Right cardiac atrium (tissue), 5 donors: Measurements from ENCODE around the gene NFATC2. TPM values are rescaled to one million over a fixed set of nuclear protein-coding genes. Genes with fewer than 3 reads are reported as not detected.

ENCODE experiments used
- ATAC-seq, 2 donors: fragments of 200-7000 bp; cut with Tn5 transposase; one replicate each; pipeline versions ENCODE4 v1.8.0 to v1.9.1; 2020; ENCODE audit warnings: moderate library complexity in 2 of 2, mild to moderate bottlenecking in 1 of 2
- DNase-seq, 3 donors: peaks; one replicate each; pipeline ENCODE4 v3.0.0-alpha.2; 2020
- H3K27ac ChIP-seq: one replicate; pipeline ENCODE4 v1.5.1; 2013; ENCODE audit warnings: mild to moderate bottlenecking, low read length, control low read depth, moderate library complexity
- H3K27me3 ChIP-seq: one replicate; pipeline ENCODE4 v1.6.1; 2013; ENCODE audit not compliant: control insufficient read depth, insufficient read depth
- H3K4me1 ChIP-seq: one replicate; pipeline ENCODE4 v1.6.1; 2013; ENCODE audit warnings: low read length; ENCODE audit not compliant: control insufficient read depth, insufficient read depth
- H3K4me3 ChIP-seq: one replicate; pipeline ENCODE4 v1.5.1; 2013; ENCODE audit warnings: low read length, control low read depth
- H3K9me3 ChIP-seq: one replicate; pipeline ENCODE4 v1.6.1; 2013; ENCODE audit warnings: low read length; ENCODE audit not compliant: control insufficient read depth
- WGBS: extraction: QIAGEN DNeasy Blood & Tissue Kit; methylation state at CpG from one replicate; pipeline ENCODE4 v1.1.7; 2013; 5-methylcytosine and 5-hydroxymethylcytosine counted together
- intact Hi-C, 4 donors: fragments of 100-400 bp; cut with DNase I; formaldehyde crosslinking; loops; one replicate each; pipeline versions ENCODE4 v1.11.0 to v1.14.0; 2022 to 2023
- polyA plus RNA-seq: library from polyadenylated mRNA; stranded (reverse); fragments of 200-250 nt; gene quantifications from one replicate; pipeline ENCODE4 v1.2.3, GENCODE V29; 2013
- total RNA-seq, 4 donors: library from RNA; stranded (reverse); fragmentation: NEBNext Ultra II Directional; extraction: Animal tissue kit (Norgen Biotek cat#: 25700); gene quantifications; one replicate each; pipeline ENCODE4 v1.2.1, GENCODE V29; 2021
- donor health status: healthy with polysubstance abuse.
- donor health status: DM: no; HTN: yes; CAD: no.
- donor health status: DM: no; HTN: no; CAD: no.
- donor health status: DM: no; HTN: yes; CAD: no; lungs with severe emphysema.
- donor health status: DM: yes; HTN: yes; CAD: no.

Gene NFATC2
- total and polyA plus RNA-seq, 5 donors = 2.8 to 13.3 (median 8.2) TPM

DNA sequence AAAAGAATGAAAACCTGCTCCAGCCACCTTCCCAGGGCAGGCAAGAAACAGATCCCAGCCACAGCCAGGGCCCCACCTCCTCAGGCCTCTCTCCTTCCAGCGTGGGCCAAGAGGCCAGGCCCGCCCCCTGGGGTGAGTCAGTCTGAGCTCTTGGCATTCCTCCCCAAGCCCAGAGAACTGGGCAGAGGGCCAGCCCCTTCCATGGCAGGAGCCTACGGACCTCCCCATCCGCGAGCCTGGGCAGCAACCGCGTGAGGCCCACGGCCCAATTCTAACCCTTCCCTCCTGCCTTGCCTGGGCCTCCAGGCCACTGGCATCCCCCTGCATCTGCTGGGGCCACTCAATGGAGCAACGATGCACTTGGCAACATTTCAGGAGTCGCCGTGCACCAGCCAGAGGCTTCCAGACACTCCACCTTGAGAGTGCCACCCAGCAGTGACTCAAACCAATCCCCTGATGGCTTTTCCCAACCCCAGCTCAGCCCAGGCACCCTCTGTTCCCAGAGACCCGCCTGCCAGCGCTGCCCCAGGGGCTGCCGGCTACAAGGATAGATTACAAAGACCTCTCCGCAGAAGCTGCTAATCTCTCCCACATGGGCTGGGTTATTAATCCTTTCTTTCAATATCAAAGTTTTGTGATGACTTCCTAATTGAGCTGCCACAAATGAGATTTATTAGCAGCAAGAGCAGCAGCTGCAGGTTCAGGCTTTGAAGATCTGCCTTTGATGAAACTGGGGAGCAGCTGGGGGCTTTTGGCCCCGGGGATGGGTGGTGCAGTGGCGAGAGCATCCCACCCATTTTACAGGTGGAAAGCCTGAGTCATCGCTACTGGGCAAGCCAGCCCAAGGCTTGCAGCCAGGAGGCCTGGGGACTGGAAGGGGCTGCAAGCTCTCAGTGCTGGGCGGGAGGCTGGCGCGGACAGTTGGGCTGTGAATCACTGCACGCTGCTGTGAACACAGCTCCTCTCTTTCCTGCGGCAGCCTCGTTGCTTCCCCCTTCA lies 85.7 kb downstream of the NFATC2 start:
- Histone ChIP-seq H3K27me3 (no peaks in the 10 kb centered on the region), H3K4me3 (no peak overlapping the region), H3K9me3 (no peaks in the 10 kb centered on the region), H3K4me1 (peaks cover 6% of the 10 kb centered on the region), H3K27ac (peak overlapping the region; percentile 65)
- 30% methylated on average over 24 of the region's 24 CpGs for WGBS
- intact Hi-C loops = loop anchor here in 1 of 4 donors (10.0 kb wide), 1 partner anchor 108 kb away; no protein-coding TSS in a partner anchor
- ATAC-seq (peak; percentile 98), DNase-seq (peak; percentile 96 to 99 (median 98))

DNA sequence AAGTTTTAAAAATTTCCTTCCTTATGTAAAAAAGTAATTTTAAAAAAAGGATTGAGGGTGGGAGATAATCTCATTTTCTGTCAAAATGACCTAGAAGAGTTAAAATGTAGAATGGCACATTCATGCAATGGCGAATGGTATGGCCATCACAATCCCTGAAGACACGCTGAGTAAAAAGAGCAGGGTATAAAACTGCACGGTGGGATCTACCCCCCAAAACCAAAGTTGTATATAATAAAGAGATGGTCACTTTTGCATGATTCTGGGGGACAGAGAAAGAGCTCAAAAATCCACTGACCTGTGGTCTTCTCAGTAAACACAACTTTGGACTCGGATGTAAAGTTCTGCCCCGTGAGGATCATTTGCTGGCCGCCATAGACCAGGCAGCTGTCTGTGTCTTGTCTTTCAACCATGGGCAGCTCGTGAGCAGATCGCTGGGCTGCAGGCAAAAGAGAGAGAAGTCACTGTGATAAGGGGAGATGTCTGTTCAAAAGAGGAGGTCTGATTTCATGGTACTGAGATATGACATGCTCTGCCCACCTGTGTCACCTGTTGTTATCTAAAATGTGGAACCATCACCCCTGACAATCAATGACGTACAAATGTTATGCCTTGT lies 88.2 kb downstream of the NFATC2 start:
- no peak for ATAC-seq
- intact Hi-C loops = loop anchor here in 1 of 4 donors (10.0 kb wide), 1 partner anchor 110 kb away; no protein-coding TSS in a partner anchor

GRCh38 chr20:51452734-51453365 lies 89.7 kb downstream of the NFATC2 start:
- 96% methylated on average over 13 of the region's 13 CpGs for WGBS
- H3K9me3 ChIP-seq = no peaks in the 10 kb centered on the region
- no peak overlapping the region for H3K4me3 ChIP-seq
- ATAC-seq = no peak
- intact Hi-C loops = loop anchor here in 1 of 4 donors (10.0 kb wide), 1 partner anchor 112 kb away; no protein-coding TSS in a partner anchor
- H3K27ac ChIP-seq = no peak overlapping the region
- no peaks in the 10 kb centered on the region for H3K27me3 ChIP-seq
- peaks cover 11% of the 10 kb centered on the region for H3K4me1 ChIP-seq
- no peak for DNase-seq

More for the DNA sequence above, 88.2 kb downstream of the NFATC2 start:
- whole genome bisulfite sequencing = 96% methylated on average over 9 of the region's 9 CpGs
- H3K9me3 ChIP-seq = no peaks in the 10 kb centered on the region
- no peak for DNase-seq
- peaks cover 6% of the 10 kb centered on the region for H3K4me1 ChIP-seq
- H3K4me3 ChIP-seq = no peak overlapping the region
- no peak overlapping the region for H3K27ac ChIP-seq
- H3K27me3 ChIP-seq = no peaks in the 10 kb centered on the region

GRCh38 chr20:51452091-51452613 lies 90.4 kb downstream of the NFATC2 start:
- peaks cover 12% of the 10 kb centered on the region for H3K4me1 ChIP-seq
- DNase-seq = no peak
- no peak for ATAC-seq
- H3K4me3 ChIP-seq = no peak overlapping the region
- 97% methylated on average over 6 of the region's 6 CpGs for WGBS
- no peak overlapping the region for H3K27ac ChIP-seq
- H3K9me3 ChIP-seq = no peaks in the 10 kb centered on the region
- intact Hi-C loops = loop anchor here in 1 of 4 donors (10.0 kb wide), 1 partner anchor 113 kb away; no protein-coding TSS in a partner anchor
- H3K27me3 ChIP-seq = no peaks in the 10 kb centered on the region

DNA sequence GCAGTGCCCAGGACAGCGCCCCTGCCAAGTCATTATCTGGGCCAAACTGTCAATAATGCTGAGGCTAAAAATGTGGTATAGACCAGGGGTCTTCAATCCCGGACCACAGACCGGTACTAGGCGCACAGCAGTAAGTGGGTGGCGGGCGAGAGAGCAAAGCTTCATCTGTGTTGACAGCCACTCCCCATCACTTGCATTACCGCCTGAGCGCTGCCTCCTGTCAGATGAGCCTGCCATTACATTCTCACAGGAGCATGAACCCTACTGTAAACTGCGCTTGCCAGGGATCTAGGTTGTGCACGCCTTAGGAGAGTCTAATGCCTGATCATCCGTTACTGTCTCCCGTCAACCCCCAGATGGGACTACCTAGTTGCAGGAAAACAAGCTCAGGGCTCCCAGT lies 91.0 kb downstream of the NFATC2 start:
- no peak for DNase-seq
- Histone ChIP-seq H3K27me3 (no peaks in the 10 kb centered on the region), H3K9me3 (no peaks in the 10 kb centered on the region), H3K4me3 (no peak overlapping the region), H3K27ac (no peak overlapping the region), H3K4me1 (peaks cover 10% of the 10 kb centered on the region)
- 86% methylated on average over 12 of the region's 12 CpGs for WGBS
- ATAC-seq = no peak
- intact Hi-C loops = loop anchor here in 1 of 4 donors (10.0 kb wide), 1 partner anchor 113 kb away; no protein-coding TSS in a partner anchor

- 58% methylated on average over 3 of the region's 3 CpGs for WGBS
- Histone ChIP-seq H3K9me3 (no peaks in the 10 kb centered on the region), H3K4me3 (no peak overlapping the region), H3K27me3 (no peaks in the 10 kb centered on the region), H3K27ac (peak overlapping the region; percentile 14), H3K4me1 (peaks cover 7% of the 10 kb centered on the region)
- DNase-seq (no peak), ATAC-seq (no peak)
- intact Hi-C loops = loop anchor here in 1 of 4 donors (10.0 kb wide), 1 partner anchor 114 kb away; no protein-coding TSS in a partner anchor
These were observed 91.5 kb downstream of the NFATC2 start for GRCh38 chr20:51450984-51451383.

GRCh38 chr20:51450221-51450712 lies 92.3 kb downstream of the NFATC2 start:
- DNase-seq (no peak), ATAC-seq (no peak)
- WGBS = 76% methylated on average over 5 of the region's 5 CpGs
- Histone ChIP-seq H3K27me3 (no peaks in the 10 kb centered on the region), H3K4me3 (no peak overlapping the region), H3K27ac (peak overlapping the region; percentile 48), H3K4me1 (peaks cover 7% of the 10 kb centered on the region), H3K9me3 (no peaks in the 10 kb centered on the region)
- intact Hi-C loops = loop anchor here in 1 of 4 donors (10.0 kb wide), 1 partner anchor 115 kb away; no protein-coding TSS in a partner anchor

GRCh38 chr20:51449498-51450220 lies 92.9 kb downstream of the NFATC2 start:
- 78% methylated on average over 7 of the region's 7 CpGs for WGBS
- DNase-seq (no peak), ATAC-seq (no peak)
- Histone ChIP-seq H3K4me3 (no peak overlapping the region), H3K4me1 (peaks cover 7% of the 10 kb centered on the region), H3K27me3 (no peaks in the 10 kb centered on the region), H3K27ac (peak overlapping the region; percentile 22), H3K9me3 (no peaks in the 10 kb centered on the region)
- intact Hi-C loops = loop anchor here in 1 of 4 donors (10.0 kb wide), 1 partner anchor 115 kb away; no protein-coding TSS in a partner anchor

DNA sequence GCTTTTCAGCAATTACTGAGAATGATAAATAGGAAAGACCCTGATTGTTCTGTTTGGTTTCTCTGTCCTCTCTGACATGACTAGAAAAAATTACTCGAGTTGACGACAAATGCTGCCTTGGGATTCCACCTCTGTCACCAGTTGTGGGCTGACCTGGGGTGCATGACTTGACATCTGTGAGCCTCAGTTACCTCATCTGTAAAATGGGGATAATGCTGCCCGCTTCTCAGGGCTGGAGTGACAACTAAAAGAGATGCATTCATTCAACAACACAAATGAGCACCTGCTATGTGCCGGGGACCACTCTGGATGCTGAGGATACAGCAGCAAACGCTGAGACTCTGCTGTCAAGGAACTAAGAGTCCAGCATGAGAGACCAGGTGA lies 94.8 kb downstream of the NFATC2 start:
- no peak overlapping the region for H3K27ac ChIP-seq
- intact Hi-C loops = no loop called here
- peaks cover 7% of the 10 kb centered on the region for H3K4me1 ChIP-seq
- no peak for DNase-seq
- no peaks in the 10 kb centered on the region for H3K9me3 ChIP-seq
- no peak overlapping the region for H3K4me3 ChIP-seq
- ATAC-seq = no peak
- H3K27me3 ChIP-seq = no peaks in the 10 kb centered on the region
- 72% methylated on average over 5 of the region's 5 CpGs for WGBS
